ENCODE results near the gene HSH2D. TPM values are rescaled to one million over a fixed set of nuclear protein-coding genes. Genes with fewer than 3 reads are reported as not detected.

HSH2D gene
- total and polyA plus RNA-seq, 4 donors, result 5.5 to 9.3 (median 6.4) TPM

DNA sequence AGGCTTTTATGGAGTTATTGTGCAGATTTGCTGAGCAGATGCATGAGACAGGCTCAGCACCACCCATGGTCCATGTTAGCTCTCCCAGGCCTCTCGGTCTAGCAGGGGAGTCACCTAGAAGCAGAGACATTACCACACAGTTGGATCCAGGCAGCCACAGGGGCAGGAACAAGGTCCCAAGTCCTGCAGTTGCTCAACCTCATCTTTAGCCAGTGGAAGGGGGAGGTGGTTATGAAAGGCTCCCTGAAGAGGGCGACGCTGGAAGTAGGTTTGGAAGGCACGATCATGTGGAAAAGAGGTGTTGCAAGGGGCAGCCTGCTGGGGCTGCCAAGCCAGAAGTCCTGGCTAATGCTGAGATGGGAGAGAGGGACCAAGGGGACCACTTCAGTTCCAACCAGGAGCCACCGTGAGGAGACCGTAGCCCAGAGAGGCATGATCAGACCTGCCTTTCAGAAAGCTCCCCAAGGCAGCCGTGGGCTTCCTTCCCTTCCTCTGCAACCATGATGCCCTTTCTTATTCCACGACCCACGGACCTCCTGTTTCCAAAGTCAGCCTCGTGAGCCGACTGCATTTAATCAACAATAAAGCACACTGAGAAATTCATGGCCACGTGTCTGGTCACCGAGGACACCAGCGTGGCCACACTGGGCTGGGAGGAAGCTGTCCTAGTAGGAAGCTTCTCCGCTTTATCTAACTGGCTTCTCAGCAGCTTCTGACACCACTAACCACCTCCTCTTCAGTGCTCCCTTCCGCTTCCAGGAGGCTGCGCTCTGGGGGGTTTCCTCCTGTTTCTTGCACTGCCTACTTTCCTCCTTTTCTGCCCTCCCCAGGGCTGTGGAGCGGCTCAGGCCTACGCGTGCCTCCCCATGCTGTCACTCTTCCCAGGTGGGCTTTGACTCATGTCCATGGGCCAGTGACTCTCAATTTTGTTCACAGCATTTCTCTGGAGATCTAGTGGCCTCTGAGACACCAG is 56.8 kb downstream of the HSH2D start:
- DNase-seq (no peak), ATAC-seq (ENCODE audit: insufficient read depth, low FRiP score) (no peak)
- H3K9ac ChIP-seq (ENCODE audit: insufficient read depth in 1 of 2, low read length in 2 of 2), result no peak overlapping the region

DNA sequence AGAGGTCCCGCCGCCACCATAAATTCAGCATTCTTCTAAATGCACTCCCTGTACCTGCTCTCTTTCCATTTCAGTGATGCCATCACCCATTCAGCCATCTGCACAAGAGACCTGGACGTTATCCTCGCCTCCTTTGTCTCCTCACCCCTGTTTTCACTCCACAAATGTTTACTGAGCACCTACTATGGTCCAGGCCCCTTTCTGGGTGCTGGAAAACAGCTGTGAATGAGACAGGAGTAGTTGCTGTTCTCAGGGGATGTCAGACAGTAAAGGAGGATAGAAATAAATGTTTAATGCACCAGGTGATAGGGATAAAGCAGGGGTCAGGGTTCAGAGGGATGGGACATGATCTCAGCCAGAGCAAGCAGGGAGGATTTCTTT is 57.5 kb downstream of the HSH2D start:
- no peaks in the 10 kb centered on the region for H3K9me3 ChIP-seq (ENCODE audit: control insufficient read depth in 4 of 4, insufficient read depth in 3 of 4, low read length in 3 of 4)
- H3K4me3 ChIP-seq, result no peak overlapping the region
- H3K9ac ChIP-seq (ENCODE audit: insufficient read depth in 1 of 2, low read length in 2 of 2), result no peak overlapping the region
- no peaks in the 10 kb centered on the region for H3K27me3 ChIP-seq (ENCODE audit: control insufficient read depth in 3 of 3, insufficient read depth in 3 of 3, low read length in 2 of 3)
- WGBS, 2 donors, result 91 to 92% methylated on average over 4 of the region's 4 CpGs
- H3K4me1 ChIP-seq (ENCODE audit: control insufficient read depth in 5 of 5, insufficient read depth in 5 of 5, low read length in 5 of 5), result peaks cover 3 to 30% (median 8%) of the 10 kb centered on the region in 5 donors
- no peak for ATAC-seq (ENCODE audit: insufficient read depth, low FRiP score)
- TF ChIP-seq, protein P1, sequence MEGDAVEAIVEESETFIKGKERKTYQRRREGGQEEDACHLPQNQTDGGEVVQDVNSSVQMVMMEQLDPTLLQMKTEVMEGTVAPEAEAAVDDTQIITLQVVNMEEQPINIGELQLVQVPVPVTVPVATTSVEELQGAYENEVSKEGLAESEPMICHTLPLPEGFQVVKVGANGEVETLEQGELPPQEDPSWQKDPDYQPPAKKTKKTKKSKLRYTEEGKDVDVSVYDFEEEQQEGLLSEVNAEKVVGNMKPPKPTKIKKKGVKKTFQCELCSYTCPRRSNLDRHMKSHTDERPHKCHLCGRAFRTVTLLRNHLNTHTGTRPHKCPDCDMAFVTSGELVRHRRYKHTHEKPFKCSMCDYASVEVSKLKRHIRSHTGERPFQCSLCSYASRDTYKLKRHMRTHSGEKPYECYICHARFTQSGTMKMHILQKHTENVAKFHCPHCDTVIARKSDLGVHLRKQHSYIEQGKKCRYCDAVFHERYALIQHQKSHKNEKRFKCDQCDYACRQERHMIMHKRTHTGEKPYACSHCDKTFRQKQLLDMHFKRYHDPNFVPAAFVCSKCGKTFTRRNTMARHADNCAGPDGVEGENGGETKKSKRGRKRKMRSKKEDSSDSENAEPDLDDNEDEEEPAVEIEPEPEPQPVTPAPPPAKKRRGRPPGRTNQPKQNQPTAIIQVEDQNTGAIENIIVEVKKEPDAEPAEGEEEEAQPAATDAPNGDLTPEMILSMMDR (IDR thresholded peaks at IDR 0.05; ENCODE audit: control extremely low read depth, extremely low read depth), result no peak
- no peak overlapping the region for H3K27ac ChIP-seq (ENCODE audit: low read depth in 1 of 2, low read length in 1 of 2)
- no peak for DNase-seq
- H3K36me3 ChIP-seq (ENCODE audit: control insufficient read depth in 4 of 4, insufficient read depth in 4 of 4, low read length in 4 of 4), result peaks cover 4 to 41% (median 16%) of the 10 kb centered on the region in 4 donors

More for the DNA sequence above, 56.8 kb downstream of the HSH2D start:
- TF ChIP-seq, protein P1 (IDR thresholded peaks at IDR 0.05; ENCODE audit: control extremely low read depth, extremely low read depth), result no peak
- peak overlapping the region in 1 of 2 donors; percentile 78 for H3K27ac ChIP-seq (ENCODE audit: low read depth in 1 of 2, low read length in 1 of 2)
- peaks cover 4 to 35% (median 16%) of the 10 kb centered on the region in 4 donors for H3K36me3 ChIP-seq (ENCODE audit: control insufficient read depth in 4 of 4, insufficient read depth in 4 of 4, low read length in 4 of 4)
- no peak overlapping the region for H3K4me3 ChIP-seq
- WGBS, 2 donors, result 56 to 73% methylated on average over 20 of the region's 20 CpGs
- peaks cover 3 to 27% (median 8%) of the 10 kb centered on the region in 5 donors for H3K4me1 ChIP-seq (ENCODE audit: control insufficient read depth in 5 of 5, insufficient read depth in 5 of 5, low read length in 5 of 5)
- no peaks in the 10 kb centered on the region for H3K9me3 ChIP-seq (ENCODE audit: control insufficient read depth in 4 of 4, insufficient read depth in 3 of 4, low read length in 3 of 4)
- no peaks in the 10 kb centered on the region for H3K27me3 ChIP-seq (ENCODE audit: control insufficient read depth in 3 of 3, insufficient read depth in 3 of 3, low read length in 2 of 3)

DNA sequence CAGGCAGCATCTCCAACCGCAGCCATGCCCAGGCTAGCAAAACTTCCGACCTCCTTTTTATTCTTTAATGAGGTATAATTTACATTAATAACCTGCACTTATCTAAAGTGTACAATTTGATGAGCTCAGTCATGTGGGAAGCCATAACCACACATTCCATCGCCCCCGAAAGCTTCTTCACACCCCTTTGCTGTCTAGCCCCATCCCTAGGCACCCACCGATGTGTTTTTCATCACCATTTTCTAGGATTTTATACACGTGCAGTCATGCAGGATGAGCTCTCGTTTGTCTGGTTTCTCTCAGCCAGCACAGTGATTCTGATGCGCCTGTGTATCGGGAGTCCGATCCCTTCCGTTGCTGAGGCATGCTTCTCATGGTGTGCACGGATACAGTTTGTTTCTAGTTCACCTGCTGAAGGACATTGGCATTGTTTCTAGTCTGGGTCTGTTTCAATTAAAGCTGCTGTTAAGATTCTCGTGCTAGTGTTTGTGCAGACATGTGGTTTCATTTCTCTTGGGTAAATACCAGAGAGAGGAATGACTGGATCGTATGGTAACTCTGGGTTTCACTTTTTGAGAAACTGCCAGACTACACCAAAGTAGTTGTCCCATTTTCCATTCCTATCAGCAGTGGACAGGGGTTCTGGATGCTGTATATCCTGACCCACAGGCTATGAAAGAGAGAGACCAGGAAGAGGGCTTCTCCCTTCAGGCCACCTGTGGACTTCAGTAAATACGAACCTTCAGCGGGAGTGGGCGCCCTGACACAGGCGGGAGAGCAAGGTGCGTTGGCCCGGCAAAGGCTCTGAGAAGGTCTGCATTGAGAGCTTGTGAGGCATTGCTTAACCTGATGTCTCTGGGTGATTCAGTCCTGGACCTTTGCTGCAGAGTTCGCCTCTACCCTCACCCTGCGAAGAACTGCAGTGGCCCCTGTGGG is 59.1 kb downstream of the HSH2D start:
- 84 to 90% methylated on average over 22 of the region's 22 CpGs for WGBS, 2 donors
- Histone ChIP-seq H3K4me1 (ENCODE audit: control insufficient read depth in 5 of 5, insufficient read depth in 5 of 5, low read length in 5 of 5) (peaks cover 0 to 22% (median 5%) of the 10 kb centered on the region in 5 donors), H3K27ac (ENCODE audit: low read depth in 1 of 2, low read length in 1 of 2) (no peak overlapping the region), H3K27me3 (ENCODE audit: control insufficient read depth in 3 of 3, insufficient read depth in 3 of 3, low read length in 2 of 3) (no peaks in the 10 kb centered on the region), H3K9me3 (ENCODE audit: control insufficient read depth in 4 of 4, insufficient read depth in 3 of 4, low read length in 3 of 4) (no peaks in the 10 kb centered on the region), H3K36me3 (ENCODE audit: control insufficient read depth in 4 of 4, insufficient read depth in 4 of 4, low read length in 4 of 4) (peaks cover 4 to 52% (median 21%) of the 10 kb centered on the region in 4 donors), H3K4me3 (no peak overlapping the region), H3K9ac (ENCODE audit: insufficient read depth in 1 of 2, low read length in 2 of 2) (no peak overlapping the region)
- TF ChIP-seq, protein P1 (IDR thresholded peaks at IDR 0.05; ENCODE audit: control extremely low read depth, extremely low read depth), result no peak
- ATAC-seq (ENCODE audit: insufficient read depth, low FRiP score) (no peak), DNase-seq (no peak)

Measured in lung (tissue), 12 donors.